Panc1 (cell line): ENCODE measurements around the gene NOTCH1. TPM values are rescaled to one million over a fixed set of nuclear protein-coding genes. Genes with fewer than 3 reads are reported as not detected.

Source experiments
- ATAC-seq: fragments of 200-7000 bp; cut with Tn5 transposase; 2 replicates; pipeline ENCODE4 v1.9.1; 2020; ENCODE audit warnings: mild to moderate bottlenecking, moderate library complexity
- BruUV-seq: library from RNA; stranded (reverse); fragments of 400-500 nt; replicated peaks from 2 replicates; lab custom pipeline; 2021; lab: Mats Ljungman, UMichigan
- CTCF ChIA-PET: fragments of 300-600 bp; sonication (Branson Sonifier 250); formaldehyde crosslinking; loops from one replicate; lab custom pipeline; 2022; ENCODE audit warnings: antibody characterized with exemption; lab: Charles Lee
- POLR2A ChIA-PET: fragments of 300-600 bp; sonication (Branson Sonifier 250); formaldehyde crosslinking; loops from one replicate; lab custom pipeline; 2022; ENCODE audit warnings: antibody characterized with exemption; lab: Charles Lee
- DNase-seq: peaks from one replicate; pipeline ENCODE4 v3.0.0-alpha.2; 2010; ENCODE audit warnings: low read depth, low spot score
- H3K27ac ChIP-seq: 2 replicates; pipeline ENCODE4 v1.5.1; 2011; ENCODE audit warnings: mild to moderate bottlenecking, low read length, inconsistent platforms
- H3K27me3 ChIP-seq: fragments of 200-500 bp; sonication (Bioruptor generic); 2 replicates; pipeline ENCODE4 v1.6.0; 2014; ENCODE audit warnings: low read length, inconsistent platforms; ENCODE audit not compliant: control insufficient read depth, insufficient read depth
- H3K36me3 ChIP-seq: fragments of 200-500 bp; sonication (Bioruptor generic); 2 replicates; pipeline ENCODE4 v1.5.1; 2014; ENCODE audit warnings: inconsistent platforms, mild to moderate bottlenecking, low read length, moderate library complexity; ENCODE audit not compliant: control insufficient read depth, insufficient read depth
- H3K4me1 ChIP-seq: 2 replicates; pipeline ENCODE4 v1.5.1; 2011; ENCODE audit warnings: inconsistent platforms, mild to moderate bottlenecking, low read length, moderate library complexity; ENCODE audit not compliant: control insufficient read depth, insufficient read depth
- H3K4me3 ChIP-seq, 2 experiments: 2 replicates each; pipeline ENCODE4 v1.5.1; 2011 to 2012; ENCODE audit warnings: low read depth in 2 of 2, low read length in 2 of 2, mild to moderate bottlenecking in 2 of 2, inconsistent platforms in 1 of 2, moderate library complexity in 1 of 2
- H3K9me3 ChIP-seq: fragments of 200-500 bp; sonication (Bioruptor generic); 2 replicates; pipeline ENCODE4 v1.5.1; 2014; ENCODE audit warnings: low read depth, mild to moderate bottlenecking, inconsistent platforms, low read length, moderate library complexity; ENCODE audit not compliant: control insufficient read depth, insufficient read depth
- CTCF ChIP-seq: fragments of 450-650 bp; IDR thresholded peaks from 2 replicates; pipeline ENCODE4 v1.5.1; 2017; ENCODE audit warnings: mild to moderate bottlenecking
- POLR2AphosphoS5 ChIP-seq: IDR thresholded peaks from 2 replicates; pipeline ENCODE4 v1.6.1; 2012; ENCODE audit warnings: mild to moderate bottlenecking, low read depth, low read length, moderate library complexity
- REST ChIP-seq, 2 experiments: IDR thresholded peaks; 2 replicates each; pipeline ENCODE4 v1.6.1; 2011 to 2012; ENCODE audit warnings: low read depth in 2 of 2, control low read depth in 1 of 2, low read length in 1 of 2, mild to moderate bottlenecking in 1 of 2, moderate library complexity in 1 of 2; ENCODE audit not compliant: insufficient read depth in 1 of 2
- SIN3A ChIP-seq: IDR thresholded peaks from 2 replicates; pipeline ENCODE4 v1.6.1; 2012; ENCODE audit warnings: low read depth, mild to moderate bottlenecking, low read length, moderate library complexity, borderline replicate concordance; ENCODE audit not compliant: insufficient read depth
- TCF7L2 ChIP-seq: IDR thresholded peaks from 2 replicates; pipeline ENCODE4 v1.6.1; 2011; ENCODE audit warnings: mild to moderate bottlenecking, low read depth, low read length, inconsistent platforms
- in situ Hi-C: cut with HindIII; loops from 2 replicates; pipeline ENCODE4 v1.10.0; 2016; ENCODE audit warnings: low sequenced_read_pairs, low pct_unique_long_range_greater_than_20kb
- intact Hi-C: fragments of 100-400 bp; cut with micrococcal nuclease; formaldehyde crosslinking; loops from one replicate; pipeline ENCODE4 v1.10.0; 2022; ENCODE audit not compliant: unreplicated experiment
- total RNA-seq: library from RNA; stranded (reverse); gene quantifications from one replicate; pipeline ENCODE4 v1.2.1, GENCODE V29; 2021; ENCODE audit not compliant: unreplicated experiment

NOTCH1 gene
- total RNA-seq, 1 experiment from 2014 or later, result 13.4 TPM

- TF ChIP-seq CTCF, result no peak
- TF ChIP-seq REST (IDR thresholded peaks at IDR 0.05; ENCODE audit: insufficient read depth in 1 of 2, low read depth in 2 of 2, low read length in 1 of 2), result no peak
- H3K27me3 ChIP-seq, result no peaks in the 10 kb centered on the region
- no peak for ATAC-seq
- DNase-seq, result no peak
- in situ Hi-C loops (no loop called here), intact Hi-C loops (no loop called here)
- H3K36me3 ChIP-seq, result peaks cover 21% of the 10 kb centered on the region
- POLR2A ChIA-PET, result no interaction called here
- BruUV-seq, result no TSS peak
- no peaks in the 10 kb centered on the region for H3K4me1 ChIP-seq
- no peak overlapping the region for H3K27ac ChIP-seq
- no peaks in the 10 kb centered on the region for H3K9me3 ChIP-seq
- CTCF ChIA-PET, result no interaction called here
- H3K4me3 ChIP-seq, result no peak overlapping the region
Measured at GRCh38 chr9:136463578-136463977, 82.3 kb downstream of the NOTCH1 start.

- ChIA-PET POLR2A (no interaction called here), CTCF (no interaction called here)
- DNase-seq (no peak), ATAC-seq (no peak)
- peaks cover 17% of the 10 kb centered on the region for H3K36me3 ChIP-seq
- no peaks in the 10 kb centered on the region for H3K4me1 ChIP-seq
- BruUV-seq, result no TSS peak
- no peaks in the 10 kb centered on the region for H3K9me3 ChIP-seq
- in situ Hi-C loops (no loop called here), intact Hi-C loops (no loop called here)
- H3K4me3 ChIP-seq, result no peak overlapping the region
- H3K27ac ChIP-seq, result no peak overlapping the region
- H3K27me3 ChIP-seq, result no peaks in the 10 kb centered on the region
- TF ChIP-seq CTCF (no peak), POLR2AphosphoS5 (no peak), REST (IDR thresholded peaks at IDR 0.05; ENCODE audit: insufficient read depth in 1 of 2, low read depth in 2 of 2, low read length in 1 of 2) (no peak), SIN3A (no peak), TCF7L2 (no peak)
Measured at GRCh38 chr9:136462664-136463063, 83.2 kb downstream of the NOTCH1 start.
